H1 (cell line): ENCODE data around the gene ROR1.

ENCODE experiments used
- BACH1 ChIP-seq: IDR thresholded peaks from 2 replicates; pipeline ENCODE4 v1.6.1; 2012; ENCODE audit warnings: low read length, improper control_type of control experiment
- CHD1 ChIP-seq: IDR thresholded peaks from 2 replicates; pipeline ENCODE4 v1.6.1; 2012; ENCODE audit warnings: low read depth, low read length, improper control_type of control experiment
- CTCF ChIP-seq, 3 experiments: IDR thresholded peaks; 1 replicate in 2 of 3; 2 replicates in 1 of 3; pipeline versions ENCODE4 v1.5.1 to v1.6.1; 2011; ENCODE audit warnings: low read length in 3 of 3, mild to moderate bottlenecking in 3 of 3, inconsistent platforms in 2 of 3, low read depth in 1 of 3, moderate library complexity in 1 of 3; ENCODE audit not compliant: insufficient read depth in 1 of 3; ENCODE audit errors: control extremely low read depth in 1 of 3
- EP300 ChIP-seq, 2 experiments: IDR thresholded peaks; 1 replicate in 1 of 2; 2 replicates in 1 of 2; pipeline ENCODE4 v1.6.1; 2011 to 2012; ENCODE audit warnings: low read depth in 2 of 2, low read length in 2 of 2, mild to moderate bottlenecking in 2 of 2, borderline replicate concordance in 1 of 2, inconsistent platforms in 1 of 2, moderate library complexity in 1 of 2
- EZH2 ChIP-seq: fragments of 200-600 bp; sonication (generic); IDR thresholded peaks from 2 replicates; pipeline ENCODE4 v1.7.1; 2012; ENCODE audit warnings: low read depth, mild to moderate bottlenecking, moderate library complexity, low read length, inconsistent platforms; ENCODE audit not compliant: severe bottlenecking
- JUN ChIP-seq: IDR thresholded peaks from 2 replicates; pipeline ENCODE4 v1.6.1; 2011; ENCODE audit warnings: low read depth, mild to moderate bottlenecking, improper control_type of control experiment, low read length
- MAFK ChIP-seq: IDR thresholded peaks from 2 replicates; pipeline ENCODE4 v1.6.1; 2012; ENCODE audit warnings: low read depth, mild to moderate bottlenecking, improper control_type of control experiment, low read length
- PHF8 ChIP-seq: fragments of 200-600 bp; sonication (generic); conservative IDR thresholded peaks from 2 replicates; pipeline ENCODE4 v1.7.1; 2012; ENCODE audit warnings: low read depth, mild to moderate bottlenecking, inconsistent platforms, low read length, moderate library complexity
- SAP30 ChIP-seq: fragments of 300-600 bp; sonication (generic); IDR thresholded peaks from 2 replicates; pipeline ENCODE4 v1.7.1; 2012; ENCODE audit warnings: low read length, moderate library complexity, mild to moderate bottlenecking, inconsistent platforms; ENCODE audit not compliant: insufficient read depth, insufficient replicate concordance
- USF2 ChIP-seq: IDR thresholded peaks from 2 replicates; pipeline ENCODE4 v1.6.1; 2011; ENCODE audit warnings: low read length, improper control_type of control experiment
- YY1 ChIP-seq: IDR thresholded peaks from 2 replicates; pipeline ENCODE4 v1.6.1; 2011; ENCODE audit warnings: low read depth, mild to moderate bottlenecking, low read length
- ZNF274 ChIP-seq: IDR thresholded peaks from 2 replicates; pipeline ENCODE4 v1.7.0; 2012; ENCODE audit warnings: low read length, borderline replicate concordance; ENCODE audit errors: extremely low read depth

- TF ChIP-seq EP300 (IDR thresholded peaks at IDR 0.05; ENCODE audit: borderline replicate concordance in 1 of 2, low read depth in 2 of 2, low read length in 2 of 2) (no peak), ZNF274 (no peak), EZH2 (no peak), CHD1 (no peak), CTCF (IDR thresholded peaks at IDR 0.05; ENCODE audit: control extremely low read depth in 1 of 3, insufficient read depth in 1 of 3, low read depth in 1 of 3, low read length in 3 of 3) (no peak), MAFK (no peak), PHF8 (no peak), JUN (no peak), YY1 (no peak), SAP30 (no peak), USF2 (no peak), BACH1 (no peak)
Measured at GRCh38 chr1:63923302-63923701, 149.5 kb downstream of the ROR1 start.
